Measurements from ENCODE around the gene SLC2A14.
"Not testable (repeated sequence)": the region's sequence is repeated elsewhere in the genome, so short reads cannot be mapped to it uniquely, and the experiment has no call there.

SLC2A14 gene

GRCh38 chr12:7797698-7798398 is 74.9 kb downstream of the SLC2A14 start:
- Histone ChIP-seq H3K4me2 (no peak overlapping the region), H4K20me1 (ENCODE audit: insufficient read depth) (no peaks in the 10 kb centered on the region), H3K79me2 (ENCODE audit: insufficient read depth, low read depth) (no peaks in the 10 kb centered on the region), H3K4me1 (ENCODE audit: low read depth, poor library complexity, severe bottlenecking) (no peaks in the 10 kb centered on the region), H3K27ac (no peak overlapping the region), H3K27me3 (ENCODE audit: insufficient read depth, low read depth) (no peaks in the 10 kb centered on the region), H3K9ac (no peak overlapping the region), H3K36me3 (ENCODE audit: insufficient read depth) (no peaks in the 10 kb centered on the region), H2AFZ (ENCODE audit: low read depth) (no peak overlapping the region), H3K4me3 (IDR thresholded peaks at IDR 0.05; ENCODE audit: insufficient read depth, low read depth, low read length) (no peak overlapping the region)
- TF ChIP-seq CTCF (conservative IDR thresholded peaks at IDR 0.05; ENCODE audit: low read depth, low read length) = no peak

GRCh38 chr12:7797269-7797668 is 75.4 kb downstream of the SLC2A14 start:
- not testable (repeated sequence) for H3K36me3 ChIP-seq (ENCODE audit: insufficient read depth); H2AFZ ChIP-seq (ENCODE audit: low read depth); H3K79me2 ChIP-seq (ENCODE audit: insufficient read depth, low read depth); H3K9ac ChIP-seq; H3K4me3 ChIP-seq (IDR thresholded peaks at IDR 0.05; ENCODE audit: insufficient read depth, low read depth, low read length); H3K4me2 ChIP-seq; H3K27me3 ChIP-seq (ENCODE audit: insufficient read depth, low read depth); H4K20me1 ChIP-seq (ENCODE audit: insufficient read depth); H3K4me1 ChIP-seq (ENCODE audit: low read depth, poor library complexity, severe bottlenecking); H3K27ac ChIP-seq

- no peak for TF ChIP-seq CTCF (conservative IDR thresholded peaks at IDR 0.05; ENCODE audit: low read depth, low read length)
- Histone ChIP-seq H4K20me1 (ENCODE audit: insufficient read depth) (no peaks in the 10 kb centered on the region), H3K36me3 (ENCODE audit: insufficient read depth) (no peaks in the 10 kb centered on the region), H3K79me2 (ENCODE audit: insufficient read depth, low read depth) (no peaks in the 10 kb centered on the region), H3K27ac (no peak overlapping the region), H3K27me3 (ENCODE audit: insufficient read depth, low read depth) (no peaks in the 10 kb centered on the region), H2AFZ (ENCODE audit: low read depth) (no peak overlapping the region), H3K4me2 (no peak overlapping the region), H3K4me3 (IDR thresholded peaks at IDR 0.05; ENCODE audit: insufficient read depth, low read depth, low read length) (no peak overlapping the region), H3K9ac (no peak overlapping the region), H3K4me1 (ENCODE audit: low read depth, poor library complexity, severe bottlenecking) (no peaks in the 10 kb centered on the region)
Measured at GRCh38 chr12:7793211-7793610, 79.5 kb downstream of the SLC2A14 start.

GRCh38 chr12:7788884-7789528 is 83.7 kb downstream of the SLC2A14 start, which contains the start of gene NANOG:
Gene NANOG, plus strand, starts transcription at chr12:7789402. Its CDS starts 213 bp downstream, at chr12:7789615.
- not testable (repeated sequence) for H3K4me2 ChIP-seq, H3K9ac ChIP-seq, H3K27ac ChIP-seq

GRCh38 chr12:7788294-7788660 is 84.4 kb downstream of the SLC2A14 start:
- H3K27ac ChIP-seq = no peak overlapping the region
- no peak overlapping the region for H3K9ac ChIP-seq
- no peaks in the 10 kb centered on the region for H3K27me3 ChIP-seq (ENCODE audit: insufficient read depth, low read depth)
- H2AFZ ChIP-seq (ENCODE audit: low read depth) = no peak overlapping the region
- no peaks in the 10 kb centered on the region for H4K20me1 ChIP-seq (ENCODE audit: insufficient read depth)
- no peak for TF ChIP-seq CTCF (conservative IDR thresholded peaks at IDR 0.05; ENCODE audit: low read depth, low read length)
- no peak overlapping the region for H3K4me2 ChIP-seq
- no peaks in the 10 kb centered on the region for H3K4me1 ChIP-seq (ENCODE audit: low read depth, poor library complexity, severe bottlenecking)
- H3K79me2 ChIP-seq (ENCODE audit: insufficient read depth, low read depth) = no peaks in the 10 kb centered on the region
- no peaks in the 10 kb centered on the region for H3K36me3 ChIP-seq (ENCODE audit: insufficient read depth)
- H3K4me3 ChIP-seq (IDR thresholded peaks at IDR 0.05; ENCODE audit: insufficient read depth, low read depth, low read length) = no peak overlapping the region

More at GRCh38 chr12:7788884-7789528, 83.7 kb downstream of the SLC2A14 start, which contains the start of gene NANOG:
- not testable (repeated sequence) for H3K4me3 ChIP-seq (IDR thresholded peaks at IDR 0.05; ENCODE audit: insufficient read depth, low read depth, low read length); H2AFZ ChIP-seq (ENCODE audit: low read depth); H3K27me3 ChIP-seq (ENCODE audit: insufficient read depth, low read depth); H4K20me1 ChIP-seq (ENCODE audit: insufficient read depth); H3K36me3 ChIP-seq (ENCODE audit: insufficient read depth); H3K79me2 ChIP-seq (ENCODE audit: insufficient read depth, low read depth); H3K4me1 ChIP-seq (ENCODE audit: low read depth, poor library complexity, severe bottlenecking)

Data from KMS-11 (cell line).